ENCODE results near the gene ZNF19.

Gene ZNF19

DNA sequence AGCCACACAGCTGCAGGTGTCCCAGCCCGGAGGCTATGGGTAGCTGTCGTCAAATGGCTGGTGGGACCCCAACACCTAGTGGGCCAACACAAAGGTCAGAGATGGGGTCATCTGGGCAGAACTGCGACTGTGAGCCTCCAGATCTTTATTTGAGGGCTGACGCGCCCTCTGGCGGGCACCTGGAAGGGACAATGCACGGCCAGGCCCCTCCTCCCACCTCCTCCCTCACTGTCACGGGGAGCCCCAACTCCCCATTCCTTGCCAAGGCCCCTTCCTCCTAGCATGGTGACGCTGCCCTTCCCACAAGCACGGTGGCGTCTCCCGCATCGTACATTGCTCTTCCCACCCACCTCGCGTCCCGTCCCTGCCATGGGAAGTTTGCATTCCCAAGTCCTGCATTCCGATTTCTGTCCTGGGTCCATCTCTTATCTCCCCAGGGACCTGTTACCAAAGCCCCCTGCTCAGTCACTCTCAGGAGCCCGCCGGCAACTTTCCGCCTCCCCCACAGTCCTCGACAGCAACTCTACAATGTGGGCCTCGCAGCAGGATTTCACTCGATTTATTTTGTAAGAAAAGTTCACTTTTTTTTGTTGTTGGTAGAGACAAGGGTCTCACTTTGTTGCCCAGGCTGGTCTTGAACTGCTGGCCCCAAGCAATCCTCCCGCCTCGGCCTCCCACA is 48.3 kb downstream of the ZNF19 start:
- no peak for DNase-seq

GRCh38 chr16:71439523-71439922 is 49.6 kb downstream of the ZNF19 start:
- DNase-seq = no peak

- DNase-seq = no peak
Observed at GRCh38 chr16:71436473-71436872, 52.7 kb downstream of the ZNF19 start.

DNA sequence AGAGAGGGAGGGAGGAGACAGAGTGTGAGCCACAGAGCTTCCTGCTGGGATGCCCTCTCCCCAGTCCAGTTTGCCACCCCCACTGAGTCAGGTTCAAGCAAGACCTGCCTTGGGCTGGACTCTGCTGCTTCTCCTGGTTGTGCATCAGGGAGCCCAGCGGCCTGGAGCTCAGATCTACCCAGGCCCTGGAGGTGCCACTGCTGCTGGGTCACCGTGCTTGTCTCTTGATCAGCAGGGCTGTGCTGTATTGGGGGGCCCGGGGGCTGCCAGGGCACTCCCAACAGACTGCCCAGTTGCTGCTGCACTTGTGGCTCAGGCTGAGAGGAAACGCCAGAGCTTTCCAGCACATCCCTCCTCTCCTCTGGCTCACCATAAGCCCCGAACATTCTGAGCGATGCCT is 56.2 kb downstream of the ZNF19 start:
- DNase-seq = no peak

- no peak for DNase-seq
Observed at GRCh38 chr16:71431991-71432390, 57.1 kb downstream of the ZNF19 start.

GRCh38 chr16:71431176-71431575 is 57.9 kb downstream of the ZNF19 start:
- no peak for DNase-seq

GRCh38 chr16:71430744-71431143 is 58.4 kb downstream of the ZNF19 start:
- DNase-seq = no peak

- DNase-seq = no peak
Observed at GRCh38 chr16:71429581-71429980, 59.5 kb downstream of the ZNF19 start.

GRCh38 chr16:71428883-71429282 is 60.2 kb downstream of the ZNF19 start:
- no peak for DNase-seq

- no peak for DNase-seq
Observed at GRCh38 chr16:71428385-71428784, 60.7 kb downstream of the ZNF19 start.

DNA sequence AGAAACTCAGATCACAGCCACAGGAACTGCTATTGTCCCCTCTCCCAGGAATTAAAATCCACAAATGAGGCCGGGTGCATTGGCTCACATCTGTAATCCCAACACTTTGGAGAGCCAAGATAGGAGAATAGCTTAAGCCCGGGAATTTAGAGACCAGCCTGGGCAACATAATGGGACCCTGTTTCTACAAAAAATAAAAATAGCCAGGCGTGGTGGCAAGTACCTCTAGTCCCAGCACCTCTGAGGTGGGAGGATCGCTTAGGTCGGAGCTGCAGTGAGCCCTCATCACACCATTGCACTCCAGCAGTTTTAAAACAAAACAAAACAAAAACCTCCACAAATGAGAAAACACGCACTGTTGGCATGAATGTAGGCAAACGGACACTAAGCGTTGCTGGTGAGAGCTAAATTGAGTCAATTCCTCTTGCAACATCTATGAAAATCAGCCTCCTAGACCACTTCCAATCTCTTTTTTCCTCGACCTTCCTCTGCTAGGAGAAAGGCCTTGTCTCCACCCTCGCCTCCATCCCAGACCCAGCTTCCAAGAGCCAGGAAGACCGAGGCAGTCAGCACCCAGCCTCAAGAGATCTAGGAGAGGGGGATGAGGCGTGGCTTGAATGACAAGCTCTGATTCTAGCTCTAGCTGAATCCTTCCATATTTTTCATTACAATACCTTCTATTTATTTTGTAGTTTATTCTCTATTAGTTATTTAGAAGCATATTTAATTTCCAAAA is 62.1 kb downstream of the ZNF19 start:
- no peak for DNase-seq

- peak; percentile 77 for DNase-seq
Observed at GRCh38 chr16:71426069-71426879, 62.9 kb downstream of the ZNF19 start.

GRCh38 chr16:71425746-71426068 is 63.4 kb downstream of the ZNF19 start:
- no peak for DNase-seq

- DNase-seq = no peak
Observed at GRCh38 chr16:71424626-71425025, 64.5 kb downstream of the ZNF19 start.

- DNase-seq = no peak
Observed at GRCh38 chr16:71423865-71424264, 65.3 kb downstream of the ZNF19 start.
